Measurements from ENCODE around the gene ELFN2.
A peak's percentile ranks its signal among the peaks of the same experiment; 100 is the strongest.

ELFN2 gene

DNA sequence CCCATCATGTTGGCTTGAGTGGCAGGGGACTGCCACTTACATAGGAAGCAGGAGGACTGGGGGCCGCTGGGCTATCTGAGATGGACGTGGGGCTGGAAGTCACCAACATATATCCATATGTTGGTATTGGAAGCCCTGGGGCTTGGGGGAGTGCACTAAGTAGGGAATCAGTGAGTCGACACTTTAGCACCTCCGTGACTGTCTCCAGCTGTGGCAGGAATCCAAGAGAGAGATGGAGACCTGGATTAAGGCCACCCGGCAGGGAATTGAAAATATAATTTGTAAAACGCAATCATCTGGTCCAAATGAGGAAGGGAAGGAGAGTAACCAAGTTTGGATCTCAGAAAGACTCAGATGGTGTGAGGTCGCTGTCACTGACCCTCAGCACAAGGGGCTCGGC, 68.4 kb downstream of the ELFN2 start:
- DNase-seq: no peak

DNA sequence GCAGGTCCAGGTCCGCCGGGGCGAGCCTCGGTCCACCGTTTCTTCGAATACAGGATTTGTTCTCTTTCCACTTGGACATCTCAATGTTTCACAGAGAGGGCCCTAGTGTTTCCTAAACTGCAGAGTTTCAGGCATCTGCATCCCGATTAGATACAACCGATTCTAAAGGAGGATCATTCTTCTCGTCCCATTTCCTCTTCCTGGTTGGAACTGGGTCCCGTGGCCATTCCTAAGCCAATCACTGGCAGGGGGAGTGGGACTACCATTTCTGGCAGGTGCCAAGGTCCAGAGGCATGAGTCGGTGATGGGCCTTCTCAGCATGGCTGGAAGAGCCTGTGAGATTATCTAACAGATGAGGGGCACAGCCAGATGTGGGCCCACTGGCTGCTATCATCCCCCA, 68.9 kb downstream of the ELFN2 start:
- DNase-seq: no peak

DNA sequence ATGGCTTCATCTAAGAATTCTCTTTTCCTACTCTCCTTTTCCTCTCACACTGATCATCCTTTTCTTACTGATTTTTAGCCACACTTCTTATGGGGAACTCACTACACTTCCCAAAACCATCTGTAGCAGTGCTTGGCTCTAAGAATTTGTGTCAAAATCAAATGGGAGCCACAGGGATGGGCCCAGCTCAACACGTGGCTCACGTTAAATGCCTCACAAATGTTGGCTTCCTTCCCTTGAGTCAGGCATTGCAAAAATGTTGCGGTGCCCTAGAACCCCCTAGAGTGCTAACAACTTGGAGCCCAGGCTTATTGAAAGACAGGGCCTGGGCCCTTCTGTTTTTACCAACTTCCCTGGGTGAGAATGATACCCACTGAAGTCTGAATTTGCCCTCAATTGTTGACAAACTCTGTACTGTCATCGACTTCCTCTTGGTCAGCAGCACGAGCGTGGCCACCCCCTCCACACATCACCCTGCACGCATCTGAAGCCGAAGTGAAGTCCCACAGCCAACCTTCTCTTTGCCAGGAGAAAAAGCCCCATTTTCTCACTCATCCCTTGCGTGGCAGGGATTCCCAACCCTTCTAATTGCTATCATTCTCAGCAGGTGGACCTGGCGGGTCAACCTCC, 69.7 kb downstream of the ELFN2 start:
- DNase-seq: no peak

DNA sequence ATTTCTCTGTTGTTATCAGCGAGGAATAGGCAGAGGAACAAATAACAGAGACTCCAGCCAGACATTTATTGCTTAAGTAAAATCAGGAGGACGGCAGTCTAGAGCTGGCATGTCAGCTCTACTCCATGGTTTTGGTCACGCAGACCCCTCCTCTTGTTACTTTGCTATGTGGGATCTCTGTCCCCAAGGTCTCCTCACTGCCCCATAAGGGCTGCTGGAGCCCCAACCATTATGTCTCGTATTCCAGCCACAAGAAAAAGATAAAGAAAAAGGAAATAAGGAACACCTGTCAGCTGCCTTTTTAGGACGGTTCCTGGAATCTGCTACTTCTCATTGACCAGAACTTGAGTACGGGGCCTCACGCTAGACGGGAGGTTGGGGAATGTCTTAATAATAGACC, 70.4 kb downstream of the ELFN2 start:
- DNase-seq: no peak

DNA sequence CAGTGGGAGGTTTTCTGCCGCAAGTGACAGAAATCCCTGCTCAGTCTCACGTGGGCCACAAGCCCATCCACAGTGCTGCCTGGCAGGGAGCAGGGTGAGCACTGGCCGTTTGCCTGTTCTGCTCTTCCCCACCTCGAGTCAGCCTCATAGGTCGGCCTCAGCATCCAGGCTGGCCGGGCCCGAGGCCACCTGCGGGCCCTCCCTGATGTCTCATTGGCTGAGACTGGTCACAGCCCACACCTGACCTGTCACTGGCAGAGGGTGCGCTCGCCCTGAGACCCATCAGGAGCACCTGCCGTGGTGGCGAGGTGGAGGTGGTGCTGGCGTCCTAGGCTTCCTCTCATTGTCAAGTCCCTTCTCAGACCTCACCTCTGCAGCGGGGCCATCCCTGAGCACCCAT, 72.1 kb downstream of the ELFN2 start:
- no peak for DNase-seq

DNA sequence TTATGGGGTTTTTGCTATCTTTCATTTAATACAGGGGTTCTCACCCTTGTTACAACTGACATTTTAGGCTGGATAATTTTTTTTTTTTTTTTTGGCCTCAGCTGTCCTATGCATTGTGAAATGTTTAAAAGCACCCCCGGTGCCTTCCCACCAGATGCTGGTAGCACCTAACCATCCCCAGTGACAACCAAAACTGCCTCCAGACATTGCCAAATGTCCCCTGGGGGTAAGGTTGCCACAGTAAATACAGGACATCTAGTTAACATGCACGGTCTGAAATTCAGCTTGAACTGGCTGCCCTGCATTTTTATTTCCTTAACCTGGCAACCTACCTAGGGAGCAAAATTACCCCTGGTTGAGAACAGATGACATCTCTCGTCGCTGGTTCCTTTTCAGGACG, 72.6 kb downstream of the ELFN2 start:
- no peak for DNase-seq

DNA sequence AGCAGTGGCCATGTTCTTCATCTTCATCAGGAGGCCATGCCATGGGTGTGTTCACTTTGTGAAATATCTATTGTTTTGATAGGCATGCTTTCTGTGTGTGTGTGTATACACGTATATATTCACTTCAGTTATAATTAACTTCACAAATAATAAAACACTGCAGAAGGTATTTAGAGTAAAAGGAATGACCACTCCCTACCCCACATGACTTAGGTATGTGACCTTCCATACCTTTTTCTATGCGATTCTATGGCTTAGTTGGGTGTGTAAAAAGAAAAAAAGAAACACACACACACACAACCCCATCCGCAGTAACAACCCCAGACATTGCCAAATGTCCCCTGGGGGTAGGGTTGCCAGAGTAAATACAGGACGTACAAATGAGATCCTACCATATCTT, 73.0 kb downstream of the ELFN2 start:
- DNase-seq: no peak

DNA sequence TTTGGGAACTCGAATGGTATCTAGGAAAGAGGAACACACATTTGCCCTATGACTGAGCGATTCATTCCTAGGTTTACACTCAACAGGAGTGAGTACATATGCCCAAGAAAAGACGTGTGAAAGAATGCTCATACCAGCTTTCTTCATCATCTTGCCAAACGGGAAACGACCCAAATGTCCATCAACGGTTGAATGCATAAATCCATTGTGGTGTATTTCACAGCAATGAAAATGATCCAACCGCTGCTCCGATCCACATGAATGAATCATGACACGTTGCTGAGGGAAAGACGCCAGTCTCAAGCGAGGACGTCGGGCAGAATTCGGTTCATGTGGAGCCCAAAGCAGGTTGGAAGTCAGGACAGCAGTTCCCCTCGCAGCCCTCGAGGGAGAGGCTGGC, 73.4 kb downstream of the ELFN2 start:
- peak in 5 of 58 donors; percentile 5 to 34 (median 23) for DNase-seq

DNA sequence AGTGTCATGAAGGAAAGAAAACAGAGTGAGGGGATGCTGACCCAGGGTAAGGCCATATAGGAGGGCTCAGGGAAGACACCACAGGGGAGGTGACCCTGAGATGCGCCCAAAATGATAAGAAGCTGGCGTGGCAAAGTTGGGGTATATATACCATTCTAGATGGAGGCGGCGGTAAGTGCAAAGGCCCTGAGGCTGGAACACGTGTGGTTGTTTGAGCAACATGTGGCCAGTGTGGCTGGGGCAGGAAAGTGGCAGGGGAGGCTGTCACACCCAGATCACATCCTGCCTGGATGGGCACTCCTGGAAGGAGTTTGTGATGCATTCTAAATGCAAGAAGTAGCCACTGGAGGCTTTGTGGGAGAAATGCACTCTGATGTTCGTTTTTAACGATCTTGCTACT, 74.8 kb downstream of the ELFN2 start:
- DNase-seq: no peak

DNA sequence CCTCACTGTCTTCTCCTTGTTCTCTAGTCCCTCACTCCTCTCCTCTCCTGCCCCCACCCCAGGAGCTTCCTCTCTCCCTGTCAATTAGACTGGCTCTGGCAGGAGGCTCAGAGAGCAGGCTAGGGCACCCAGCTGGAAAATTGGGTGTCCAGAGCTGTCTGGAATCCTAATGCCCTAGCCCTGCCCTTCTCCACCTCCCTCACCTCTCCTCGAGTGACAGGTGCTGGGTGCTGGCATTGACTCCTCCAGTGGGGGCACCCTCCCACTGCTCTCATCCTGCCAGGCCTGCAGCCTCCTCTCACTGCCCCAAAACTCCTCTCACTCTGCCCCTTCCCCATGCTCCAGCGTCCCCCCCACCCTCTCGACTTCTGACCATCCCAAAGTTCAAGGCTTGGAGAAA, 76.0 kb downstream of the ELFN2 start:
- no peak for DNase-seq

DNA sequence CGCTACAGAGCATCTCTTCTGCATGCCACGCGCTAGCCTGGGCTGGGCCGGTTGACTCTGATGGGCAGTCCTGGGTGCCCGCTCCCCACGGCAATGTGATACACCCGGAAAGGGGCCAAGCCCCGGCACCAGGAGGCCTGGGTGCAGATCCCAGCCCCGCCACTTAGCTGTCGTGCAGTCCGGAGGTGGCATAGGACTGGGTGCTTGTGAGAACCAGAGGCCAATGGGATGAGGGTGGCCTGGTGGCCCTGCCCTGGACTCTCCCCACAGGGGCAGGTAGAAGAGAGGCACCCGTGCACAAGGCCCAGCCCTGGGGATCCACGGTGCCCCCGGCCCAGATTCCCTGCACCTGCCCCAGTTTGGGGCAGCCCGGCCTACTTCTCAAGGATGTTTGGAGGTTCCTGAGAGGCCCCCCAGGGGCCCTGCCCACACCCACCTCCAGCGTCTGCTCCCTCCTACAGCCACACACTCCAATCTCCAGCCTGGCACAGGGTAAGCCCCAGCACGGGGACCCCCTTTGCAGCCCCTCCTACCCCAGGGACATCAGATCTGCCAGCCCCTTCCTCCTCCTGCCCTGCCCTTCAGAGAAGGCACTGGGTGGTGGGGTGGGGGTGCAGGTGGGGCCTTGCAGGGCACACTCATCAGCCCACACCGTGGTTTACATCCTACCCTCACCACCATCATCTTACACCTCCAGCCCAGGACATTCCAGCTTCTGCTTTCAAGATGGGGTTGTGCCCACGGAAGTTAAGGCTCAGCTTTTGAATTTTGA, 78.0 kb downstream of the ELFN2 start:
- DNase-seq: no peak

DNA sequence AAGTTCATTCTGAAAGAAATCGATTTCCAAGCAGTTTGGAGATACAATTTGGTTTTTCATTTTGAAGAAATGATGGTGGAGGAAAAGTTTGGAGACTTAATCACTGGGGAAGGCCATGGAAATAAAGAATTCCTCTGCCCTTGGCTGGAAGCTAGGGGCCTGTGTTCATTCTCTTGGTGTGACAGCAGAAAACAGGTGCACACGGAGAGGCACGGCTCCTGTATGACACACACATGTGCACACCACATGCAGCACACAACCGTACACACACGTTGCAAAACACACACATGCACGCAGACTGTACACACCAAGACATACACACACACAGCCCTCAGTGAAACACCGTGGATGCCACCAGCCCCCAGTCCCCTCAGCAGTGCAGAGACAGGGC, 80.8 kb downstream of the ELFN2 start:
- DNase-seq: no peak

DNA sequence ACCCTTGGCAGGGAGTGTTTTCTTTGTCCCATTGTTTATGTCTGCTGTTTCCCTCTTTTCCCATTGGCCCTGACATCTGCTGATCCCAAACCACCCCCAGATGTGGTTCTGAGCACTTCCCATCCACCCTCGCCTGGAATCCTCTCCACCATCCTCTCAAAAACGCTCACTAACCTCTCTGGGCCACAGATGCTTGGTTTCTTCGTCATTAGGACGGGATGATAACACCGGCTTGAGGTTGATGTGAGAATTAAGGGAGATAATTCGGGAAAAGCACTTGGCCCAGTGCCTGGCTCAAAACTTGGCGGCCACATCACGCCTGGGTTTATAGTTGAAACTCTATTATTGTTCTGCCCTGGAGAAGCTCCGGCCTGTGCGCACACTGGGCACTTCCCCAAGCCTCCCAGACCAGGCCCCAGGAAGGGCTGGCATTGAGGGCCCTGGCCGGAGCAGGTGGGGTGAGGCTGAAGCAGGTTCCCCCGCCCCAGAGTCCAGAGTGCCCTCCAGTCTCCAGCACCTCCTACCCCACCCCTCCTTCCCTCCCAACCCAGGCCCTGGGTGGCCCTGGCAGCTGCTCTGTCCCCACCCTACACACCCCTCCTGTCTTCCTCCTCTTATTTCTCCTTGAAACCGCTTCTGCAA, 81.3 kb downstream of the ELFN2 start:
- peak in 3 of 58 donors; percentile 5 to 40 (median 14) for DNase-seq

DNA sequence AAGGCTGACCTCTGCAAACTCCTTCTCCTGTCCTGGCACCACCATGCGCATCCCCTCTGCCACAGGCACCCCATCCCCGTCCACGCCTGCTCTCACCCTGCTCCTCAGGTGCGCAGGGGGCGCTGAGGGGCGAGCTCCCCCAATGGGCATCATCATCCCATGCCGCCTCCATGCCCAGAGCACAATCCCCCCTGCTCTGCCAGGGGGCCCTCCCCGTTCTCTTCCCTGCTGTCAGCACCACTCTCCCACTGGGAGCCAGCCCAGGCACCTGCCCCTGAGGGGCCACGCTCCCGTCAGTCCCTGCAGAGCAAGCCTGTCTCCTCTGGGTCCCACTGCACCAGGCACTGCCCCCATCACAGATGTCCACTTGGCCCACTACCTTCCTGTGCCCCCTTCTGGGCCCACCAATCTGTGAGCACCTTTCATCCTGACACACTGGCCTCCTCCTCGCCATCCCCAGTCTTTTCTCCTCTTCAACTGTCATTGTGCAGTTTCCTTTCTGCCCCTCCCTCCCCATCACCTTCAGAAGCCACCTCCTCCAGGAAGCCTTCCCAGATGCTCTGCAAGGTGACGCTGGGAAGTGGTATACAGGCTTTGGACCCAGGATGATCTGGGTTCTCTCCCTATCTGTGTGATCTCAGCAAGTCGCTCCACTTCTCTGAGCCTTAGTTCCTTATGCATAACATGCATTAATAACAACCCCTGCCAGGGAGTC, 82.4 kb downstream of the ELFN2 start:
- DNase-seq: no peak

DNA sequence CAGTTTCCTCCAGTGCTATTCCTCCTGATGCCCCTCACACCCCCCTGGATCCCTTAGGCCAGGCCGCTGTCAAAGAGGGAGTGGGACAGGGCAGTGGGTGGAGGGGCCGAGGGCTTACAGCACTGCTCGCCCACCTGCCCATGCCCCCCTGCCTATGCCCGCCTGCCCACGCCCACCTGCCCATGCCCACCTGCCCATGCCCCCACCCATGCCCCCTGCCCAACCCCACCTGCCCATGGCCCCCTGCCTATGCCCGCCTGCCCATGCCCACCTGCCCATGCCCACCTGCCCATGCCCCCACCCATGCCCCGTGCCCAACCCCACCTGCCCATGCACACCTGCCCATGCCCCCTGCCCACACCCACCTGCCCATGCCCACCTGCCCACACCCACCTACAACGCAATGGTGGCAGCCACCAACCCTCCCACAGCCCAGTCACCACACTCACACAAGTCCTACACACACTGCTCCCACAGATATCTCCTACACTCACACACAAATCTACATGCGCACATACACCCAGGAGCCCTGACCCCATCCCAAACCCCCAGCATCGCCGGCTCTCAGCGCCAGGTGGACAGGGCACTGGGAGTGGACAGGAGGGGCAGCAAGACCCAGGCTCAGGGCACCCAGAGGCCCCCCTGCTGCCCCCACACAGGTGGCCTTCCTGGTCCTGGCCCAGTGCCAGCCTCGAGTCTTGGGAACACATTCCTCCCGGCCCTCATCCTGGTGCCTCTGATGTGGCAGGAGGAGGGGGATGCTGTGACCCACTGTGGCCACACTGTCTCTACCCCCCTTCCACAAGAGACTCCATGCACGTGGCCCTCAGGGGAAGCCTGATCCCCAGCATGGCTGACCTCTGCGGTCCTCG, 83.2 kb downstream of the ELFN2 start:
- DNase-seq: peak in 1 of 58 donors; percentile 43

DNA sequence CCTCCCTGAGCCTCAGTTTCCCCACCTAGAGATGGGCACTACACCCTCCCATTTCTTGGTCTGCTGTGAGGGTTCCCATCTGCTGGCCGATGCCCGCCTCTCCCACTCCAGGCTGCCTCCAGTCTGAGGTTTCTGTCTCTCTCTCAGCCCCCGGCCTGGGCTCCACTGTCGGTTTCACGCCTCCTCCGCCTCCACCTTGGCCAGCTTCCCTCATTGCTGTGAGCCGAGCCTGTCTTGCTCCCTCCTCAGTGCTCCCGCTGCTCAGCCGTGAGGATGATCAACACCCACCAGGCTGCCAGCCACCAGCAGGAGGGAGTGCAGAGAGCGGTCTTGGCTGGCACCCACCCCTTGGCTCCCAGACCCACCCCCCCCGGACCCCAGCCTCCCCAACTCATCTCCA, 83.9 kb downstream of the ELFN2 start:
- peak in 31 of 58 donors; percentile 8 to 81 (median 43) for DNase-seq

DNA sequence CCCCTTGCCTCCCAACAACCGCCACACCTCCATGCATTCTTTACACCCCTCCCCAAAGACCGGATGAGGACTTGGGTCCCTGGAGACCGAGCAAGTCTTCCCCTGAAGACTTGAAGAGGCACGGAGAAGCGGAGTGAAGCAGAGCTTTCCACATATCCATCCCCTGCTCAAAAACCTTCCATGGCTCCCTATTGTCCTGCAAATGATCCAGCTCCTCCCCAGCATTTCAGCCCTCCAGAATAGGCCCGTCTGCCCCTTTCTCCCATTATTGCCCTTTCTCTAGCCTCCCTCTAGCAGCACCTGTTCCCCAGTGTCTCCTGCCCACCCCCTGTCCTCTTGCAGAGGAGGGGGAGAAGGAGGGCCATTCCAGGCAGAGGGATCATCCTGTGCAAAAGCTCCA, 85.2 kb downstream of the ELFN2 start:
- no peak for DNase-seq

DNA sequence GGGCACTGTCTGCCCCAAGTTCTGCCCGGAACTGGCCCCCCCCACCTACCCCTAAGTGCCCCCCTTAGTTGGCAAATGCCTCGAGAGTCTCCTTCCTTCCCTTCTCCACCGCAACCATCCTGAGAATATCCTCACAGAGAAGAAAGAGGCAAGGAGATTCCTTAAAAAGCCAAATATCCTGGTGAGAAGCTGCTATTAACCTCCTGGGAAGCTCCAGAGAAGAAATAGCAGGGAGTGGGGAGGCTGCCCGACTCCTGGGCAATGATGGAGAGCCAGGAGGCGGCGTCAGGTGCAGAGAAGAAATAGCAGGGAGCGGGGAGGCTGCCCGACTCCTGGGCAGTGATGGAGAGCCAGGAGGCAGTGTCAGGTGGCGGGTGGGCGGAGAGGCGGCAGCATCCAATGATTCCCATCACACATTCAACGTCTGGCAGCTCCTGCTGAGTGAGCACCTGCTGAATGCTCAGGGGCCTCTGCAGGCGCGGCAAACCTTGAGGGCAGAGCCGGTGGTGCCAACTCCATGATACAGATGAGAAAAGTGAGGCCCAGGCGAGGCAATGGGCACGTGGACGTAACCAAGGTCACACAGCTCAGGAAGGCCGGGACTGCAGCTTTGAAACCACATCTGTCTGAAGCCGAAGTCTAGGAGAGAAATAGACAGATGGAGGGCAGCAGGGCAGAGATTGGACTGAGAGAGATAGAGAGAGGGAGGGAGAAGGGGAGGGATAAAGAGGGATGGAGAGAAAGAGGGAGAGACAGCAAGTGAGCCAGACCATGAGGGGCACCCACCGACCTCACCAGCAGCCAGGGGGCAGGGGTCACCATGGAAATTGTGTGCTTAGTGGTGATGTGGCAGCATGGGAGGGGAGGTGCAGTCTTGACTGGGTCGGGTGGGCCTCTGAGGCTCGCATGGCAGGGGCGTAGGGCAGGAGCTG, 86.7 kb downstream of the ELFN2 start:
- peak in 38 of 58 donors; percentile 16 to 81 (median 48) for DNase-seq

DNA sequence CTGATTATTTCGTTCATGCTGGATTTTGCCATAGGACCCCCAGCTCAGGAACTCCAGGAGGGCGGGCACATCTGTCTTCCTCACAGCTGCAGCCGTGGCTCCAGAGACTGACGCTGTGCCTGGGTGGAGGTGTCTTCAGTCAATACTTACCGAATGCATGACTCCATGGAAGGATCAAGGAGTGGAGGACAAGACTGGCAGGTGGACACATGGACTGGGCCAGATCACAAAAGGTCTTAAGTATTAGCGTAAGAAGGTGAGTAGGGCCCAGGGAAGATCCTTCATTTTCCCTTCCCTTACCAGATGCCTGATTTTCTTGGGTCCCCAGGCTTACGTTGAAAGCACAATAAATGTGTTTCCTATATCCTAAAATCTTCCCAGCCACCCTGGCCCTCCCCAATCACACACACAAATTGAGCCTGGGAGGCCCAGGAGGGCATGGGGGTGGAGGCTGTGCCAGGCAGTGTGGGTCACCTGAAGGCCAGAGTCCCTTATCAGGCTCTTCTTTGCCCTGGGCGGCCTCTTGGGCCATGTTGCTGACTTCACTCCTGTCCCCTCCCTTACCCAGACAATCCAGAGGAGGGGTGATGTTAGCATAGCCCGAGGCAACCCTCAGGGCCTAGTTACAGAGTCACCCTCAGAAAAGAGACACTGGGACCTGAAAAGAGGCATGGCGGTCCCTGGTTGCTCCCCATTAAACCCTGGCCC, 88.6 kb downstream of the ELFN2 start:
- no peak for DNase-seq
